HL-60 (cell line): ENCODE results near the gene DPP6.

Experiments
- GABPA ChIP-seq: IDR thresholded peaks from 2 replicates; pipeline ENCODE4 v1.6.1; 2012; ENCODE audit warnings: low read depth
- POLR2AphosphoS5 ChIP-seq: IDR thresholded peaks from 2 replicates; pipeline ENCODE4 v1.6.1; 2012; ENCODE audit warnings: low read depth
- TF ChIP-seq, protein P1 (sequence below): IDR thresholded peaks from one replicate; pipeline ENCODE4 v1.5.1; 2011; ENCODE audit warnings: low read length, control low read depth, inconsistent platforms; ENCODE audit not compliant: insufficient read depth

DNA sequence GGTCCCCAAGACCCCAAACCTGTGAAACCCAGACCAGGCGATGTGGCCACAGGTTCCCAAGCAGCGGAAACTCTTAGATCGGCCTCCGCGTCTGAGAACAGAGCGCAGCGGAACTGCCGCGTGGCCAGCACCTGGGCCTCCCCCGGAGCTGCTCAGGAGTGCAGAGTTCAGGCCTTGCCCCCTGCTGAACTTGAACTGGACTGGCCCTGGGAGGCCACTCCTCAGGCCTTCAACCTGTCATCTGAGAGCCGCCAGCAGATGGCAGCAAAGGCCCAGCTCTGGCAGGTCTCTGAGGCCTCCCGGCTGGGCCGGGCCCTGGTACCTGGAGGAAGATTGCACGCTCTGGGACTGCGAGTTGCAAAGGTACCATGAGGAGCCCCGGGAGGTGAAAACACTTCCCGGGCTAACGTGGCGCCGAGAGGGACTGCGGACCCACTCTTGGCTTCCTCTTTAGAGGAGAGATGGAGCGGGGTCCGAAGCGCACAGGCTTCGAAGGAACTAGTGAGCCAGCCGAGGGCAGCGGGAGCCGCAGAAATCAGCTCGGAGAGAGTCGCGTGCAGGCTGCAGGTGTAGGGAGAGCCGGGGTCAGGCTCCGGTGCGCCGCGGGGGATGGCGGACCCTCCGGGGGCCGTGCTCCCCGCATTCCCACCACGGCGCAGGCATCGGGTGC lies 861.6 kb downstream of the DPP6 start:
- TF ChIP-seq POLR2AphosphoS5 (no peak), GABPA (no peak)
- TF ChIP-seq, protein P1, sequence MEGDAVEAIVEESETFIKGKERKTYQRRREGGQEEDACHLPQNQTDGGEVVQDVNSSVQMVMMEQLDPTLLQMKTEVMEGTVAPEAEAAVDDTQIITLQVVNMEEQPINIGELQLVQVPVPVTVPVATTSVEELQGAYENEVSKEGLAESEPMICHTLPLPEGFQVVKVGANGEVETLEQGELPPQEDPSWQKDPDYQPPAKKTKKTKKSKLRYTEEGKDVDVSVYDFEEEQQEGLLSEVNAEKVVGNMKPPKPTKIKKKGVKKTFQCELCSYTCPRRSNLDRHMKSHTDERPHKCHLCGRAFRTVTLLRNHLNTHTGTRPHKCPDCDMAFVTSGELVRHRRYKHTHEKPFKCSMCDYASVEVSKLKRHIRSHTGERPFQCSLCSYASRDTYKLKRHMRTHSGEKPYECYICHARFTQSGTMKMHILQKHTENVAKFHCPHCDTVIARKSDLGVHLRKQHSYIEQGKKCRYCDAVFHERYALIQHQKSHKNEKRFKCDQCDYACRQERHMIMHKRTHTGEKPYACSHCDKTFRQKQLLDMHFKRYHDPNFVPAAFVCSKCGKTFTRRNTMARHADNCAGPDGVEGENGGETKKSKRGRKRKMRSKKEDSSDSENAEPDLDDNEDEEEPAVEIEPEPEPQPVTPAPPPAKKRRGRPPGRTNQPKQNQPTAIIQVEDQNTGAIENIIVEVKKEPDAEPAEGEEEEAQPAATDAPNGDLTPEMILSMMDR = peak; percentile 55
